Measurements from ENCODE around the gene MT1F.

- TF ChIP-seq POLR2A (IDR thresholded peaks at IDR 0.05; ENCODE audit: low read depth, low read length), result no peak
- TF ChIP-seq CTCF (conservative IDR thresholded peaks at IDR 0.05; ENCODE audit: low read depth, low read length), result no peak
- no peak for TF ChIP-seq MAZ (IDR thresholded peaks at IDR 0.05; ENCODE audit: borderline replicate concordance, low read depth, low read length)
- no peak for TF ChIP-seq RFX5 (IDR thresholded peaks at IDR 0.05; ENCODE audit: low read depth, low read length)
- TF ChIP-seq SMC3 (IDR thresholded peaks at IDR 0.05; ENCODE audit: low read depth, low read length), result no peak
- no peak for TF ChIP-seq MXI1 (IDR thresholded peaks at IDR 0.05; ENCODE audit: borderline replicate concordance, low read depth, low read length)
- no peak for TF ChIP-seq CEBPB (IDR thresholded peaks at IDR 0.05; ENCODE audit: low read depth, low read length)
- no peak for TF ChIP-seq USF2 (IDR thresholded peaks at IDR 0.05; ENCODE audit: low read depth, low read length)
- TF ChIP-seq MAFK (IDR thresholded peaks at IDR 0.05; ENCODE audit: low read depth, low read length), result no peak
- TF ChIP-seq CHD1 (IDR thresholded peaks at IDR 0.05; ENCODE audit: low read depth, low read length), result no peak
- TF ChIP-seq RAD21 (IDR thresholded peaks at IDR 0.05; ENCODE audit: low read length), result no peak
- no peak for TF ChIP-seq ELK1 (IDR thresholded peaks at IDR 0.05; ENCODE audit: borderline replicate concordance, low read depth, low read length)
Observed at GRCh38 chr16:56636616-56637413, 20.9 kb upstream of the MT1F start.
